ENCODE data around the gene ARPIN. TPM values are rescaled to one million over a fixed set of nuclear protein-coding genes. Genes with fewer than 3 reads are reported as not detected.

ARPIN gene
- total RNA-seq, 1 experiment from 2014 or later = 8.8 TPM

- Histone ChIP-seq H3K9ac (ENCODE audit: low read length) (no peak overlapping the region), H3K4me1 (ENCODE audit: control insufficient read depth in 1 of 2, insufficient read depth in 2 of 2, low read length in 2 of 2) (no peaks in the 10 kb centered on the region)
- no TSS peak for BruUV-seq (replicated peaks)
These were observed 34.0 kb upstream of the ARPIN start for GRCh38 chr15:89946681-89947299.

More at GRCh38 chr15:89946681-89947299, 34.0 kb upstream of the ARPIN start:
- CTCF ChIA-PET = no interaction called here
- ATAC-seq (no peak), DNase-seq (ENCODE audit: low read depth, low spot score) (no peak)
- H2AFZ ChIP-seq (ENCODE audit: low read depth, low read length, poor library complexity, severe bottlenecking) = no peak overlapping the region
- no peaks in the 10 kb centered on the region for H3K9me3 ChIP-seq (ENCODE audit: control insufficient read depth in 1 of 2, insufficient read depth in 1 of 2, low read depth in 1 of 2, low read length in 2 of 2)
- H3K4me2 ChIP-seq (ENCODE audit: low read length) = no peak overlapping the region
- POLR2A ChIA-PET = no interaction called here
- H3K27me3 ChIP-seq (ENCODE audit: insufficient read depth, low read length) = no peaks in the 10 kb centered on the region
- intact Hi-C loops (cut with micrococcal nuclease) = no loop called here
- RAD21 ChIA-PET (ENCODE audit: low non-redundant PET in 1 of 2, low total read pairs in 2 of 2, uncharacterized antibody in 2 of 2, unreplicated experiment in 2 of 2) = no interaction called here
- H3K36me3 ChIP-seq (ENCODE audit: control insufficient read depth in 1 of 2, insufficient read depth in 2 of 2, low read length in 2 of 2) = no peaks in the 10 kb centered on the region
- TF ChIP-seq ATF3 (IDR thresholded peaks at IDR 0.05) = no peak
- no peak for TF ChIP-seq SIN3A (IDR thresholded peaks at IDR 0.05; ENCODE audit: low read depth)
- TF ChIP-seq CTCF (IDR thresholded peaks at IDR 0.05 in 2 of 3, conservative IDR thresholded peaks at IDR 0.05 in 1 of 3; ENCODE audit: borderline replicate concordance in 1 of 3, insufficient read depth in 1 of 3, low read depth in 2 of 3, low read length in 2 of 3) = no peak
- TF ChIP-seq CEBPB (IDR thresholded peaks at IDR 0.05; ENCODE audit: low read depth) = no peak
- TF ChIP-seq FOSL1 (IDR thresholded peaks at IDR 0.05; ENCODE audit: low read depth) = no peak
- TF ChIP-seq POLR2A (IDR thresholded peaks at IDR 0.05; ENCODE audit: borderline replicate concordance, extremely low read depth, insufficient read depth, insufficient read length) = no peak
- no peak for TF ChIP-seq POLR2AphosphoS5 (IDR thresholded peaks at IDR 0.05; ENCODE audit: low read depth, low read length)
- no peak for TF ChIP-seq REST (IDR thresholded peaks at IDR 0.05; ENCODE audit: low read depth)
- TF ChIP-seq YY1 (IDR thresholded peaks at IDR 0.05; ENCODE audit: extremely low read depth, insufficient replicate concordance, low read depth, low read length) = no peak
- no peak for TF ChIP-seq TCF7L2 (IDR thresholded peaks at IDR 0.05; ENCODE audit: borderline replicate concordance, extremely low read depth, insufficient read depth, insufficient read length)
- TF ChIP-seq EZH2 (IDR thresholded peaks at IDR 0.05) = no peak
- TF ChIP-seq EZH2phosphoT487 (IDR thresholded peaks at IDR 0.05; ENCODE audit: borderline replicate concordance) = no peak
- TF ChIP-seq MAX (IDR thresholded peaks at IDR 0.05) = no peak
- no peak for TF ChIP-seq RAD21 (IDR thresholded peaks at IDR 0.05; ENCODE audit: low read depth)
- TF ChIP-seq JUND (IDR thresholded peaks at IDR 0.05) = no peak
- no peak for TF ChIP-seq CBX3 (IDR thresholded peaks at IDR 0.05; ENCODE audit: low read depth)
- TF ChIP-seq SRF (IDR thresholded peaks at IDR 0.05; ENCODE audit: low read depth) = no peak
- no peak for TF ChIP-seq ZBTB33 (IDR thresholded peaks at IDR 0.05; ENCODE audit: extremely low read depth, insufficient replicate concordance, low read length)
- no peak overlapping the region for H3K27ac ChIP-seq (ENCODE audit: low read depth, low read length)
- no peaks in the 10 kb centered on the region for H3K9me2 ChIP-seq (ENCODE audit: insufficient read depth)
- H3K4me3 ChIP-seq (replicated peaks in 1 of 2; ENCODE audit: low read depth in 1 of 2, low read length in 2 of 2) = no peak overlapping the region
- no peaks in the 10 kb centered on the region for H4K20me1 ChIP-seq (ENCODE audit: insufficient read depth)
- H3K79me2 ChIP-seq (ENCODE audit: insufficient read depth, low read length) = no peaks in the 10 kb centered on the region
